ENCODE measurements around the gene PPCDC. TPM values are rescaled to one million over a fixed set of nuclear protein-coding genes. Genes with fewer than 3 reads are reported as not detected.

Gene PPCDC
- total RNA-seq, 1 experiment from 2014 or later = 18.0 TPM

GRCh38 chr15:75044258-75044878 lies 21.0 kb downstream of the PPCDC start (continued):
- no peak for TF ChIP-seq EZH2 (IDR thresholded peaks at IDR 0.05)
- TF ChIP-seq, protein P1, sequence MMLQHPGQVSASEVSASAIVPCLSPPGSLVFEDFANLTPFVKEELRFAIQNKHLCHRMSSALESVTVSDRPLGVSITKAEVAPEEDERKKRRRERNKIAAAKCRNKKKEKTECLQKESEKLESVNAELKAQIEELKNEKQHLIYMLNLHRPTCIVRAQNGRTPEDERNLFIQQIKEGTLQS (IDR thresholded peaks at IDR 0.05) = no peak
- TF ChIP-seq RAD21 (IDR thresholded peaks at IDR 0.05; ENCODE audit: low read depth) = no peak
- no peak for TF ChIP-seq CBX3 (IDR thresholded peaks at IDR 0.05; ENCODE audit: low read depth)
- no peak for TF ChIP-seq EGR1 (IDR thresholded peaks at IDR 0.05; ENCODE audit: low read depth)
- TF ChIP-seq ZFX (IDR thresholded peaks at IDR 0.05) = no peak
- no peak for TF ChIP-seq POLR2AphosphoS5 (IDR thresholded peaks at IDR 0.05; ENCODE audit: low read depth, low read length)
- TF ChIP-seq CEBPB (IDR thresholded peaks at IDR 0.05; ENCODE audit: low read depth) = no peak
- no peak for TF ChIP-seq YY1 (IDR thresholded peaks at IDR 0.05; ENCODE audit: extremely low read depth, insufficient replicate concordance, low read depth, low read length)
- TF ChIP-seq SIN3A (IDR thresholded peaks at IDR 0.05; ENCODE audit: low read depth) = no peak

DNA sequence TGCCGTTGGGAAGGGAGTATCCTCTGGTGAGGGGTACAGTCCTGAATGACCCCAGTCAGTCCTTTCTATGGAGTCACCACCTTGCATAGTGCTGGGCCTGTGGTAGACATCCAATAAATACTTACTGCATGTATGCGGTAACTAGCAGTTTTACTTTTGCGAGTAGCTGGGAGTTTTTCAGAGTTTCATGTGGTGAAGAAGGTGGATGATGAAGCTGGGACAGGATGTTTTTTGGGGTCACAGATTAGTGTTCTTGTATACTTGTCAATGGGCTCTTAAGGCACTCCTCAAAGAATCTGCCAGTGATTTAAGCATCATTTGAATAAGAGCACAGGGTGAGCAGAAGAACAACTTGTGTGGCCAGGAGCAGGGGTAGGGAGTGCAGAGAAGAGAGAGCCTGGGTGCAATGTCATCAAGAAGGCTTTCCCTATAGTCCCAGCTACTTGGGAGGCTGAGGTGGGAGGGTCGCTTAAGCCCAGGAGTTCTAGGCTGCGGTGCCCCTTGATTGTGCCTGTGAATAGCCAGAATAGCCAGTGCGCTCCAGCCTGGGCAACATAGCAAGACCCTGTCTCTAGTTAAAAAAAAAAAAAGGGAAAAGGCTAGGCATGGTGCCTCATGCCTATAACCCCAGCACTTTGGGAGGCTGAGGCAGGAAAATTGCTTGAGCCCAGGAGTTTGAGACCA lies 22.1 kb downstream of the PPCDC start:
- Histone ChIP-seq H2AFZ (ENCODE audit: low read depth, low read length, poor library complexity, severe bottlenecking) (no peak overlapping the region), H3K9ac (ENCODE audit: low read length) (no peak overlapping the region), H3K79me2 (ENCODE audit: insufficient read depth, low read length) (peaks cover 7% of the 10 kb centered on the region; the same call in 1 of the 2 replicates), H3K9me3 (ENCODE audit: control insufficient read depth in 1 of 2, insufficient read depth in 1 of 2, low read depth in 1 of 2, low read length in 2 of 2) (no peaks in the 10 kb centered on the region), H4K20me1 (ENCODE audit: insufficient read depth) (no peaks in the 10 kb centered on the region), H3K27me3 (ENCODE audit: insufficient read depth, low read length) (no peaks in the 10 kb centered on the region), H3K4me2 (ENCODE audit: low read length) (no peak overlapping the region), H3K4me3 (replicated peaks in 1 of 2; ENCODE audit: low read depth in 1 of 2, low read length in 2 of 2) (no peak overlapping the region), H3K9me2 (ENCODE audit: insufficient read depth) (no peaks in the 10 kb centered on the region), H3K36me3 (ENCODE audit: control insufficient read depth in 1 of 2, insufficient read depth in 2 of 2, low read length in 2 of 2) (peaks cover 2 to 29% of the 10 kb centered on the region in 2 experiments; a peak in 1 of 4 replicates), H3K27ac (ENCODE audit: low read depth, low read length) (no peak overlapping the region), H3K4me1 (ENCODE audit: control insufficient read depth in 1 of 2, insufficient read depth in 2 of 2, low read length in 2 of 2) (peaks cover 26 to 43% of the 10 kb centered on the region in 2 experiments; a peak in 3 of 4 replicates)
- ChIA-PET RAD21 (ENCODE audit: low non-redundant PET in 1 of 2, low total read pairs in 2 of 2, uncharacterized antibody in 2 of 2, unreplicated experiment in 2 of 2) (no interaction called here), POLR2A (interaction anchor here (2.5 kb wide), 1 partner anchor 158 kb away, joined by 12 read pairs; no protein-coding TSS in a partner anchor), CTCF (interaction anchor here (0.6 to 4.9 kb wide), 2 partner anchors 15 to 159 kb away, joined by 6 to 36 read pairs; no protein-coding TSS in a partner anchor)
- no peak for ATAC-seq
- intact Hi-C loops (cut with micrococcal nuclease) = no loop called here
- DNase-seq (ENCODE audit: low read depth, low spot score) = no peak
- no TSS peak for BruUV-seq (replicated peaks)
- TF ChIP-seq TCF7L2 (IDR thresholded peaks at IDR 0.05; ENCODE audit: borderline replicate concordance, extremely low read depth, insufficient read depth, insufficient read length) (no peak), POLR2A (IDR thresholded peaks at IDR 0.05; ENCODE audit: borderline replicate concordance, extremely low read depth, insufficient read depth, insufficient read length) (no peak), EGR1 (IDR thresholded peaks at IDR 0.05; ENCODE audit: low read depth) (no peak), FOSL1 (IDR thresholded peaks at IDR 0.05; ENCODE audit: low read depth) (no peak), ZFX (IDR thresholded peaks at IDR 0.05) (no peak), SP1 (IDR thresholded peaks at IDR 0.05; ENCODE audit: low read depth) (no peak)
- TF ChIP-seq, protein P2, sequence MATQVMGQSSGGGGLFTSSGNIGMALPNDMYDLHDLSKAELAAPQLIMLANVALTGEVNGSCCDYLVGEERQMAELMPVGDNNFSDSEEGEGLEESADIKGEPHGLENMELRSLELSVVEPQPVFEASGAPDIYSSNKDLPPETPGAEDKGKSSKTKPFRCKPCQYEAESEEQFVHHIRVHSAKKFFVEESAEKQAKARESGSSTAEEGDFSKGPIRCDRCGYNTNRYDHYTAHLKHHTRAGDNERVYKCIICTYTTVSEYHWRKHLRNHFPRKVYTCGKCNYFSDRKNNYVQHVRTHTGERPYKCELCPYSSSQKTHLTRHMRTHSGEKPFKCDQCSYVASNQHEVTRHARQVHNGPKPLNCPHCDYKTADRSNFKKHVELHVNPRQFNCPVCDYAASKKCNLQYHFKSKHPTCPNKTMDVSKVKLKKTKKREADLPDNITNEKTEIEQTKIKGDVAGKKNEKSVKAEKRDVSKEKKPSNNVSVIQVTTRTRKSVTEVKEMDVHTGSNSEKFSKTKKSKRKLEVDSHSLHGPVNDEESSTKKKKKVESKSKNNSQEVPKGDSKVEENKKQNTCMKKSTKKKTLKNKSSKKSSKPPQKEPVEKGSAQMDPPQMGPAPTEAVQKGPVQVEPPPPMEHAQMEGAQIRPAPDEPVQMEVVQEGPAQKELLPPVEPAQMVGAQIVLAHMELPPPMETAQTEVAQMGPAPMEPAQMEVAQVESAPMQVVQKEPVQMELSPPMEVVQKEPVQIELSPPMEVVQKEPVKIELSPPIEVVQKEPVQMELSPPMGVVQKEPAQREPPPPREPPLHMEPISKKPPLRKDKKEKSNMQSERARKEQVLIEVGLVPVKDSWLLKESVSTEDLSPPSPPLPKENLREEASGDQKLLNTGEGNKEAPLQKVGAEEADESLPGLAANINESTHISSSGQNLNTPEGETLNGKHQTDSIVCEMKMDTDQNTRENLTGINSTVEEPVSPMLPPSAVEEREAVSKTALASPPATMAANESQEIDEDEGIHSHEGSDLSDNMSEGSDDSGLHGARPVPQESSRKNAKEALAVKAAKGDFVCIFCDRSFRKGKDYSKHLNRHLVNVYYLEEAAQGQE (IDR thresholded peaks at IDR 0.05; ENCODE audit: low read depth) = no peak
- TF ChIP-seq, protein P1 (IDR thresholded peaks at IDR 0.05) = no peak
- TF ChIP-seq, protein P3, sequence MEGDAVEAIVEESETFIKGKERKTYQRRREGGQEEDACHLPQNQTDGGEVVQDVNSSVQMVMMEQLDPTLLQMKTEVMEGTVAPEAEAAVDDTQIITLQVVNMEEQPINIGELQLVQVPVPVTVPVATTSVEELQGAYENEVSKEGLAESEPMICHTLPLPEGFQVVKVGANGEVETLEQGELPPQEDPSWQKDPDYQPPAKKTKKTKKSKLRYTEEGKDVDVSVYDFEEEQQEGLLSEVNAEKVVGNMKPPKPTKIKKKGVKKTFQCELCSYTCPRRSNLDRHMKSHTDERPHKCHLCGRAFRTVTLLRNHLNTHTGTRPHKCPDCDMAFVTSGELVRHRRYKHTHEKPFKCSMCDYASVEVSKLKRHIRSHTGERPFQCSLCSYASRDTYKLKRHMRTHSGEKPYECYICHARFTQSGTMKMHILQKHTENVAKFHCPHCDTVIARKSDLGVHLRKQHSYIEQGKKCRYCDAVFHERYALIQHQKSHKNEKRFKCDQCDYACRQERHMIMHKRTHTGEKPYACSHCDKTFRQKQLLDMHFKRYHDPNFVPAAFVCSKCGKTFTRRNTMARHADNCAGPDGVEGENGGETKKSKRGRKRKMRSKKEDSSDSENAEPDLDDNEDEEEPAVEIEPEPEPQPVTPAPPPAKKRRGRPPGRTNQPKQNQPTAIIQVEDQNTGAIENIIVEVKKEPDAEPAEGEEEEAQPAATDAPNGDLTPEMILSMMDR (IDR thresholded peaks at IDR 0.05 in 2 of 3, conservative IDR thresholded peaks at IDR 0.05 in 1 of 3; ENCODE audit: borderline replicate concordance in 1 of 3, insufficient read depth in 1 of 3, low read depth in 2 of 3, low read length in 2 of 3) = no peak
